MM.1S (cell line): ENCODE measurements around the gene PLA2G15.
"Not testable (repeated sequence)": the region's sequence is repeated elsewhere in the genome, so short reads cannot be mapped to it uniquely, and the experiment has no call there.

Source experiments
- DNase-seq: peaks from one replicate; pipeline ENCODE4 v3.0.0-alpha.2; 2015
- H2AFZ ChIP-seq: fragments of 300-600 bp; sonication (generic); 2 replicates; pipeline ENCODE4 v1.6.0; 2016; ENCODE audit warnings: antibody characterized with exemption, low read length
- H3F3A ChIP-seq: fragments of 300-600 bp; sonication (generic); 2 replicates; pipeline ENCODE4 v1.6.1; 2016; ENCODE audit warnings: mild to moderate bottlenecking, antibody characterized with exemption, low read length, moderate library complexity, mixed read lengths; ENCODE audit not compliant: insufficient read depth
- H3K27ac ChIP-seq: fragments of 300-600 bp; sonication (generic); 2 replicates; pipeline ENCODE4 v1.5.1; 2016; ENCODE audit warnings: mild to moderate bottlenecking, low read length
- H3K27me3 ChIP-seq: fragments of 300-600 bp; sonication (generic); replicated peaks from 2 replicates; pipeline ENCODE4 v1.6.0; 2016; ENCODE audit warnings: low read length; ENCODE audit not compliant: insufficient read depth
- H3K36me3 ChIP-seq: fragments of 300-600 bp; sonication (generic); replicated peaks from 2 replicates; pipeline ENCODE4 v1.6.1; 2016; ENCODE audit warnings: mild to moderate bottlenecking, low read length, mixed read lengths; ENCODE audit not compliant: insufficient read depth
- H3K4me1 ChIP-seq: fragments of 300-600 bp; sonication (generic); 2 replicates; pipeline ENCODE4 v1.6.1; 2016; ENCODE audit warnings: low read length, mixed read lengths
- H3K4me2 ChIP-seq: fragments of 300-600 bp; sonication (generic); 2 replicates; pipeline ENCODE4 v1.6.0; 2016; ENCODE audit warnings: low read depth, low read length
- H3K4me3 ChIP-seq: fragments of 300-600 bp; sonication (generic); 2 replicates; pipeline ENCODE4 v1.5.1; 2016; ENCODE audit warnings: low read length, mixed read lengths
- H3K79me2 ChIP-seq: fragments of 300-600 bp; sonication (generic); 2 replicates; pipeline ENCODE4 v1.6.1; 2016; ENCODE audit warnings: mixed run types, low read length, mixed read lengths
- H3K9ac ChIP-seq: fragments of 300-600 bp; sonication (generic); 2 replicates; pipeline ENCODE4 v1.6.1; 2016; ENCODE audit warnings: low read length, mixed read lengths
- H3K9me2 ChIP-seq: fragments of 300-600 bp; sonication (generic); replicated peaks from 2 replicates; pipeline ENCODE4 v1.6.1; 2016; ENCODE audit warnings: mild to moderate bottlenecking, low read length, mixed read lengths; ENCODE audit not compliant: insufficient read depth
- H3K9me3 ChIP-seq: fragments of 300-600 bp; sonication (generic); replicated peaks from 2 replicates; pipeline ENCODE4 v1.6.1; 2016; ENCODE audit warnings: mild to moderate bottlenecking, low read length, mixed read lengths; ENCODE audit not compliant: insufficient read depth
- H4K20me1 ChIP-seq: fragments of 300-600 bp; sonication (generic); 2 replicates; pipeline ENCODE4 v1.6.1; 2016; ENCODE audit warnings: mild to moderate bottlenecking, low read length, moderate library complexity, mixed read lengths; ENCODE audit not compliant: insufficient read depth
- CTCF ChIP-seq: fragments of 300-600 bp; sonication (generic); IDR thresholded peaks from 2 replicates; pipeline ENCODE4 v1.5.1; 2016; ENCODE audit warnings: antibody characterized with exemption, low read length, mixed read lengths
- EZH2 ChIP-seq: fragments of 300-600 bp; sonication (generic); optimal IDR thresholded peaks from 2 replicates; pipeline ENCODE3; 2017; ENCODE audit warnings: low read depth, mild to moderate bottlenecking, antibody characterized with exemption, low read length, mixed read lengths
- EZH2phosphoT487 ChIP-seq: fragments of 300-600 bp; sonication (generic); IDR thresholded peaks from 2 replicates; pipeline ENCODE4 v1.6.1; 2018; ENCODE audit warnings: antibody characterized with exemption, low read length

The PLA2G15 gene

GRCh38 chr16:68286153-68287074 lies 41.2 kb downstream of the PLA2G15 start:
- Histone ChIP-seq H3K36me3 (0 out of 2 replicates have a peak, but pooled peaks cover 9% of the 10 kb centered on the region), H3K4me3 (peak overlapping the region; percentile 22), H4K20me1 (no peaks in the 10 kb centered on the region), H3K9ac (no peak overlapping the region), H3K4me2 (peak overlapping the region; percentile 98), H3K27ac (peak overlapping the region; percentile 94; the same call in 1 of the 2 replicates), H3K9me3 (no peaks in the 10 kb centered on the region), H3K27me3 (no peaks in the 10 kb centered on the region), H3K79me2 (peaks cover 74% of the 10 kb centered on the region), H2AFZ (no peak overlapping the region), H3F3A (peaks cover 51% of the 10 kb centered on the region), H3K9me2 (no peaks in the 10 kb centered on the region), H3K4me1 (peaks cover 57% of the 10 kb centered on the region)
- DNase-seq, result peak; percentile 45
- no peak for TF ChIP-seq EZH2phosphoT487
- no peak for TF ChIP-seq EZH2
- TF ChIP-seq CTCF, result no peak

GRCh38 chr16:68287276-68288251 lies 42.4 kb downstream of the PLA2G15 start:
- H3K4me1 ChIP-seq, result peaks cover 45% of the 10 kb centered on the region
- no peak for DNase-seq
- H3K9me3 ChIP-seq, result no peaks in the 10 kb centered on the region
- no peaks in the 10 kb centered on the region for H3K9me2 ChIP-seq
- no peaks in the 10 kb centered on the region for H3K27me3 ChIP-seq
- no peak overlapping the region for H3K4me3 ChIP-seq
- TF ChIP-seq CTCF, result no peak
- no peak for TF ChIP-seq EZH2phosphoT487
- TF ChIP-seq EZH2, result no peak
- no peak overlapping the region for H3K9ac ChIP-seq
- no peak overlapping the region for H3K27ac ChIP-seq
- H4K20me1 ChIP-seq, result no peaks in the 10 kb centered on the region
- H3K79me2 ChIP-seq, result peaks cover 73% of the 10 kb centered on the region
- H3F3A ChIP-seq, result peaks cover 43% of the 10 kb centered on the region
- no peak overlapping the region for H2AFZ ChIP-seq
- H3K36me3 ChIP-seq, result 0 out of 2 replicates have a peak, but pooled peaks cover 9% of the 10 kb centered on the region
- H3K4me2 ChIP-seq, result no peak overlapping the region

- Histone ChIP-seq H2AFZ (no peak overlapping the region), H3K27ac (no peak overlapping the region)
These were observed 43.1 kb downstream of the PLA2G15 start for GRCh38 chr16:68288252-68288650.

GRCh38 chr16:68288796-68289195 lies 43.6 kb downstream of the PLA2G15 start:
- H3K9me2 ChIP-seq, H3K9me3 ChIP-seq, H4K20me1 ChIP-seq, H3K9ac ChIP-seq, H3K4me3 ChIP-seq, H3K27ac ChIP-seq, H3K4me2 ChIP-seq, H3K27me3 ChIP-seq, DNase-seq, H2AFZ ChIP-seq, H3K36me3 ChIP-seq: not testable (repeated sequence)
- Histone ChIP-seq H3K4me1 (peaks cover 33% of the 10 kb centered on the region), H3K79me2 (peaks cover 78% of the 10 kb centered on the region), H3F3A (peaks cover 30% of the 10 kb centered on the region)

More at GRCh38 chr16:68288252-68288650, 43.1 kb downstream of the PLA2G15 start:
- H3K79me2 ChIP-seq, result peaks cover 73% of the 10 kb centered on the region
- no peak for DNase-seq
- no peak overlapping the region for H3K9ac ChIP-seq
- H3K9me3 ChIP-seq, result no peaks in the 10 kb centered on the region
- H4K20me1 ChIP-seq, result no peaks in the 10 kb centered on the region
- H3K36me3 ChIP-seq, result 0 out of 2 replicates have a peak, but pooled peaks cover 9% of the 10 kb centered on the region
- H3K9me2 ChIP-seq, result no peaks in the 10 kb centered on the region
- H3K4me3 ChIP-seq, result no peak overlapping the region
- H3K27me3 ChIP-seq, result no peaks in the 10 kb centered on the region
- H3F3A ChIP-seq, result peaks cover 36% of the 10 kb centered on the region
- H3K4me1 ChIP-seq, result peaks cover 38% of the 10 kb centered on the region
- no peak for TF ChIP-seq EZH2
- TF ChIP-seq EZH2phosphoT487, result no peak
- no peak for TF ChIP-seq CTCF
- no peak overlapping the region for H3K4me2 ChIP-seq
